K562 (cell line): ENCODE results near the gene ARAP1.

Experiments
- BHLHE40 ChIP-seq: IDR thresholded peaks from 2 replicates; pipeline ENCODE4 v1.6.1; 2011; ENCODE audit warnings: low read length, improper control_type of control experiment
- CEBPG ChIP-seq, 3 experiments: fragments of 200-800 bp in 1 of 3; sonication (Bioruptor generic) in 1 of 3; sonication (generic) in 1 of 3; formaldehyde crosslinking in 1 of 3; IDR thresholded peaks in 2 of 3; conservative IDR thresholded peaks in 1 of 3; 2 replicates each; pipeline versions ENCODE4 v1.6.1 to v1.8.0; 2016 to 2022; ENCODE audit warnings: missing compliant biosample characterization in 2 of 3, missing genetic modification characterization in 2 of 3, mild to moderate bottlenecking in 1 of 3, missing genetic modification reagents in 1 of 3
- EHMT2 ChIP-seq: fragments of 450-650 bp; IDR thresholded peaks from 2 replicates; pipeline ENCODE4 v1.6.1; 2018; ENCODE audit warnings: antibody characterized with exemption
- KLF6 ChIP-seq: fragments of 250-450 bp; sonication (Bioruptor Pico); IDR thresholded peaks from 2 replicates; pipeline ENCODE4 v1.4.0; 2020; ENCODE audit warnings: mild to moderate bottlenecking, moderate library complexity, borderline replicate concordance
- PHB2 ChIP-seq: fragments of 450-650 bp; IDR thresholded peaks from 2 replicates; pipeline ENCODE4 v1.6.1; 2017; ENCODE audit warnings: low read depth
- STAG1 ChIP-seq: sonication (generic); formaldehyde crosslinking; IDR thresholded peaks from 2 replicates; pipeline ENCODE4 v1.5.0; 2020; ENCODE audit warnings: missing genetic modification reagents, borderline replicate concordance
- ZNF24 ChIP-seq: fragments of 450-650 bp; IDR thresholded peaks from 2 replicates; pipeline ENCODE4 v1.6.1; 2016
- TF ChIP-seq, protein P1 (sequence below), 3 experiments: fragments of 200-800 bp in 1 of 3; sonication (Bioruptor generic) in 1 of 3; sonication (generic) in 1 of 3; formaldehyde crosslinking in 1 of 3; IDR thresholded peaks; 2 replicates each; pipeline versions ENCODE4 v1.6.1 to v1.8.0; 2016 to 2022; ENCODE audit warnings: mild to moderate bottlenecking in 2 of 3, missing compliant biosample characterization in 2 of 3, missing genetic modification characterization in 2 of 3, missing genetic modification reagents in 1 of 3

DNA sequence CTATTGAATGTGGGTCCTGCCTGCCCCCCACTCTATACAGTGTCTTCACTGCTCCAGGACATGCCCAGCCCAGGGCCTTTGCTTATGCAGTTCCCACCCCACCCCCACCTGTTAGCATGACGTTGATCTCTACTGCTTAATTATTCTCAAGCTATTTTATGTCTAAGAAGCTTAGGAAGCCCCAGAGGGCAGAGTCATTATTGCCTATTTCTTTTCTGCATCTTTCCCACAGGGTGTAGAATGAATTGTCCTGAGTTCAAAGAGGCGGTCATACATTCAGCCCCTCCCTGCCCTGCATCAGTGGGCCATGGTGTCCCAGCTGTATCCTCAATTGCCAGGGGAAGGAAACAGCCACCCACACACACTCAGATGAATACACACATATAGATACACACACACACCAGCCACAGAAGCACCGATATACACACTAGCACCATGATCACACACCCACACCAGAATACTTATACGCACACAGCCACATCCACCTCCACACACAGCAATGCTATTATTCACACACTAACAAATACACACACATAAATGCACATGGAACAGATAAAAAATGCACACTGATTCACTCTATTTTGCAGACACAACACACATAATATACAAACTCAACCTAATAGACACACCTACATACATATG is 79.5 kb downstream of the ARAP1 start:
- TF ChIP-seq ZNF24 (no peak), CEBPG (CRISPR knock-in tag; IDR thresholded peaks at IDR 0.05) (no peak), CEBPG (tag; conservative IDR thresholded peaks at IDR 0.05 in 1 of 2, IDR thresholded peaks at IDR 0.05 in 1 of 2) (no peak), PHB2 (no peak), STAG1 (no peak), BHLHE40 (no peak), EHMT2 (no peak), KLF6 (no peak)
- TF ChIP-seq, protein P1, sequence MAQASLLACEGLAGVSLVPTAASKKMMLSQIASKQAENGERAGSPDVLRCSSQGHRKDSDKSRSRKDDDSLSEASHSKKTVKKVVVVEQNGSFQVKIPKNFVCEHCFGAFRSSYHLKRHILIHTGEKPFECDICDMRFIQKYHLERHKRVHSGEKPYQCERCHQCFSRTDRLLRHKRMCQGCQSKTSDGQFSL (CRISPR knock-in tag; IDR thresholded peaks at IDR 0.05) = no peak
- TF ChIP-seq, protein P1 (tag; IDR thresholded peaks at IDR 0.05) = no peak
